Spleen (tissue), 7 donors: Measurements from ENCODE around the gene C15orf62.

ENCODE experiments used
- POLR2A ChIP-seq, 3 donors: fragments of 450-650 bp; IDR thresholded peaks; one replicate each; pipeline ENCODE4 v1.5.1; 2017; ENCODE audit warnings: antibody characterized with exemption in 3 of 3, mild to moderate bottlenecking in 1 of 3
- TF ChIP-seq, protein P1 (sequence below), 11 experiments: fragments of 200-600 bp in 7 of 11; fragments of 450-650 bp in 4 of 11; sonication (generic) in 4 of 11; IDR thresholded peaks in 8 of 11; conservative IDR thresholded peaks in 3 of 11; 1 replicate in 7 of 11; 2 replicates in 4 of 11; pipeline versions ENCODE4 v1.4.0 to v1.8.0; 2016 to 2021; ENCODE audit warnings: antibody characterized with exemption in 11 of 11, inconsistent platforms in 4 of 11, mild to moderate bottlenecking in 1 of 11
- donor health status: DM: no; HTN: no; CAD: no; lungs with moderate emphysema.
- donor health status: DM: no; HTN: no; CAD: no.
- donor health status: DM: no; HTN: no; CAD: no.

DNA sequence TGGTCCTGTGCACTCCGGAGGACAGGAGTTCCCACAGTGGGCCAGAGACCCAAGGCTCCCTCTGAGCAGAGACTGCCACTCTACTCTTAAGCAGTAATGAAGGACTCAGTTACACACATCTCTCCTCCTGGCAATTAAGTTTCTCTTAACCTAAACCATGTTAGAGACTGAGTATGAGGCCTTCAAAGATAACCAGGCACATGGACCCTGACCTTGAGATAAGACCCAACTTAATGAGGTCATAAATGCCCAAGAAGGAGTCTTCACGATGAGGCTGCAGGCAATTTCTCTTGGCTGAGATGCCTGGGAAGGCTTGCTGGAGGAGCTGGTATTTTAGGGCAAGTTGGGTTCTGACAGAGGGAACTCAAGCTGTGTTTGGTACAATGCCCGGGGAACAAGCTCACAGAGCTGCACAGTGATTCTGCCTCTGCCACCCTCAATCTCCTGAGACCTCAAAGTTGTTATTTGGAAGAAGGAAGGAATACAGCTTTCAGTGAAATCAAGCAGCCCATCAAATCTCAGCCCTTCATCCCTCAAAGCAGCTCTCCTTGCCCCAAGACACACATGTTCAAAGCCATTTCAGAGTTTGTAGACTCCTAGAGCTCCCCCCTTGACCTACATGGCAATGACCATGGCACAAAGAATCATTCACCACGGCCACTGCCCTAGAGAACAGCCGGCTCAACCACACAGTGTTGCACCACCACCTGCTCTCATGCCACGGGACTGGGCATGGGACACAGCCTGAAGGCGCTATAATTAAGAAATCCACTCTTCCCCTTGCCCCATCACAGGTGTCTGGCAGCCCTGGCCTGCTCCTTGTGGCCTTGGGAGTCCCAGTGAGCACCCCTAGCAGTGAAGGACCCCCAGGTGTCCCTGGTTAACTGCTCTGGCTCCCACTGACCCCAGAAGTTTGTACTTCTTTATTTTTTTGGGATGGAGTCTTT, 21.8 kb upstream of the C15orf62 start:
- TF ChIP-seq, protein P1, sequence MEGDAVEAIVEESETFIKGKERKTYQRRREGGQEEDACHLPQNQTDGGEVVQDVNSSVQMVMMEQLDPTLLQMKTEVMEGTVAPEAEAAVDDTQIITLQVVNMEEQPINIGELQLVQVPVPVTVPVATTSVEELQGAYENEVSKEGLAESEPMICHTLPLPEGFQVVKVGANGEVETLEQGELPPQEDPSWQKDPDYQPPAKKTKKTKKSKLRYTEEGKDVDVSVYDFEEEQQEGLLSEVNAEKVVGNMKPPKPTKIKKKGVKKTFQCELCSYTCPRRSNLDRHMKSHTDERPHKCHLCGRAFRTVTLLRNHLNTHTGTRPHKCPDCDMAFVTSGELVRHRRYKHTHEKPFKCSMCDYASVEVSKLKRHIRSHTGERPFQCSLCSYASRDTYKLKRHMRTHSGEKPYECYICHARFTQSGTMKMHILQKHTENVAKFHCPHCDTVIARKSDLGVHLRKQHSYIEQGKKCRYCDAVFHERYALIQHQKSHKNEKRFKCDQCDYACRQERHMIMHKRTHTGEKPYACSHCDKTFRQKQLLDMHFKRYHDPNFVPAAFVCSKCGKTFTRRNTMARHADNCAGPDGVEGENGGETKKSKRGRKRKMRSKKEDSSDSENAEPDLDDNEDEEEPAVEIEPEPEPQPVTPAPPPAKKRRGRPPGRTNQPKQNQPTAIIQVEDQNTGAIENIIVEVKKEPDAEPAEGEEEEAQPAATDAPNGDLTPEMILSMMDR (IDR thresholded peaks at IDR 0.05 in 8 of 11, conservative IDR thresholded peaks at IDR 0.05 in 3 of 11) = no peak
- no peak for TF ChIP-seq POLR2A (IDR thresholded peaks at IDR 0.05)
